Fibroblast of pulmonary artery (primary cell): Measurements from ENCODE around the gene FMN2.
A peak's percentile ranks its signal among the peaks of the same experiment; 100 is the strongest.

ENCODE experiments used
- DNase-seq: peaks from one replicate; pipeline ENCODE4 v3.0.0-alpha.2; 2010; ENCODE audit warnings: low read depth
- H3K4me3 ChIP-seq: replicated peaks from 2 replicates; pipeline ENCODE4 v1.5.1; 2011; ENCODE audit warnings: low read depth, mild to moderate bottlenecking, control low read depth, low read length, moderate library complexity
- TF ChIP-seq, protein P1 (sequence below): IDR thresholded peaks from 2 replicates; pipeline ENCODE4 v1.5.1; 2011; ENCODE audit warnings: mild to moderate bottlenecking, control low read depth, low read length, inconsistent platforms; ENCODE audit errors: missing control alignments

The FMN2 gene

DNA sequence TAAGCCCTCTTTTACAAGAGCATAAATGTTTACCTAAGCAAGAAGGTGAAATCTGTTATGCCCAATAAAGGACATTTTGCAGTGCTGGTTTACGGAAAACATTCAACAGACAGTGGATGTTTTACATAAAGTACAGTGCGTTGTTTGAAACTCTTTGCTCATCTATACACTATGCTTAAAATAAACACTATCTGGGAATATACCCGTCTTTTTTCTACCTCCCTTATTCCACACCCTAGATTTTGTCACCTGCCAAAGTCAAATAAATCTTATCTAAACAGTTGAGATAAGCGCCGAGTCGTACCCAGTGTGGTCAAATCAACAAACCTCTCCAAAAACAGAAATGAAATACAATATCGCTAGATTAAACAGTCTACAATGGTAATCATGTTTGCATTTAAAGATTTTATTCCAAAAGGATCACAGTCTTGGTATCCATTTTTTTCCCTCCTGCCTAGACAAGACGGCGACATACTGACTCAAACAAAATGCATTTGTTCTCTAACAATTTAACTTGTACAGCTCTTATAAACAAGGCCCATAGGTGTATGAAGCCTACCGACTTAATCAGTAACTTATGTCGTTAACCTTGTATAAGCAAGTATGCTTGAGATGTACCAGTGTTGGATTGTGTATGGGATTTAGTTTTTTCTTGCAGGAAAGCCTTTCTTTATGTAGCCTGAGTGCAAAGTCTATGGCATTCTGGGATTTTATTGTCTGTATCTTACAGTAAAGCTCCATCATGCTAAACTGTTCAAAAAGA, 189.1 kb downstream of the FMN2 start:
- H3K4me3 ChIP-seq, result no peak overlapping the region
- DNase-seq, result no peak
- TF ChIP-seq, protein P1, sequence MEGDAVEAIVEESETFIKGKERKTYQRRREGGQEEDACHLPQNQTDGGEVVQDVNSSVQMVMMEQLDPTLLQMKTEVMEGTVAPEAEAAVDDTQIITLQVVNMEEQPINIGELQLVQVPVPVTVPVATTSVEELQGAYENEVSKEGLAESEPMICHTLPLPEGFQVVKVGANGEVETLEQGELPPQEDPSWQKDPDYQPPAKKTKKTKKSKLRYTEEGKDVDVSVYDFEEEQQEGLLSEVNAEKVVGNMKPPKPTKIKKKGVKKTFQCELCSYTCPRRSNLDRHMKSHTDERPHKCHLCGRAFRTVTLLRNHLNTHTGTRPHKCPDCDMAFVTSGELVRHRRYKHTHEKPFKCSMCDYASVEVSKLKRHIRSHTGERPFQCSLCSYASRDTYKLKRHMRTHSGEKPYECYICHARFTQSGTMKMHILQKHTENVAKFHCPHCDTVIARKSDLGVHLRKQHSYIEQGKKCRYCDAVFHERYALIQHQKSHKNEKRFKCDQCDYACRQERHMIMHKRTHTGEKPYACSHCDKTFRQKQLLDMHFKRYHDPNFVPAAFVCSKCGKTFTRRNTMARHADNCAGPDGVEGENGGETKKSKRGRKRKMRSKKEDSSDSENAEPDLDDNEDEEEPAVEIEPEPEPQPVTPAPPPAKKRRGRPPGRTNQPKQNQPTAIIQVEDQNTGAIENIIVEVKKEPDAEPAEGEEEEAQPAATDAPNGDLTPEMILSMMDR, result no peak

DNA sequence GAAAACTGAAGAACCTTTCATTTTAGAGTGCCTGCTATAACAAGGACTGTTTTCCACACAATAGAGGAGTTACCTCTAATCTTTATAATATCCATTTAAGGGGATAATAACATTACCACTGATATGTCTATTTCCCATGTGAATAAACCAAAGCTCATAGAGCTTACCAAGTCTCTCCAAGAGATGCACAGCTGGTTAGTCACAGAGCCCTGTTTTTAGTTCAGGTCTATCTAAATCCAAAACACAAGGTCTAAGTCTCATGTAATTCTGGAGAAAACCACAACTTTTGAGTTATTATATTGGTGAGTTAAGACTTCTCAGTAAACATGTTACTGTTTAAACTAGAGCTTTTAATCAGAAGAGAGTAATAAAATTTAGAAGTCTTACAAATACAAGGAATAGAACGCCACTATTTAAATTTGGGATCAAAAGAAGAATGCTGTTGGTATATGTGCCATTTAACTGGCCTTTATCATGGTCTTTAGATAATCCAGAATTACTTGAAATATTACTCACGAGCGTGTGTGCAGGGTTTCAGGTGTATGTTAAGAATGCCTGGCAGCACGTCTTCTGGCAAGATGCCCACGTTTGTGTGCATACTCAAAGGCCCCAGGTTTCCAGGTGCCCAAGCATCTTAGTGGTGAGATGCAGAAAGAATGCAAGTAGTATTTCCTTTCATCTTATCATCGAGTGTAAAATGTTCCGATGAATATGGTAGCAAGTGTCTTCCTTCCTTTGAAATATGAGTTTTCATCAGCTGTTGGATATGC, 190.6 kb downstream of the FMN2 start:
- TF ChIP-seq, protein P1, result no peak
- DNase-seq, result no peak

DNA sequence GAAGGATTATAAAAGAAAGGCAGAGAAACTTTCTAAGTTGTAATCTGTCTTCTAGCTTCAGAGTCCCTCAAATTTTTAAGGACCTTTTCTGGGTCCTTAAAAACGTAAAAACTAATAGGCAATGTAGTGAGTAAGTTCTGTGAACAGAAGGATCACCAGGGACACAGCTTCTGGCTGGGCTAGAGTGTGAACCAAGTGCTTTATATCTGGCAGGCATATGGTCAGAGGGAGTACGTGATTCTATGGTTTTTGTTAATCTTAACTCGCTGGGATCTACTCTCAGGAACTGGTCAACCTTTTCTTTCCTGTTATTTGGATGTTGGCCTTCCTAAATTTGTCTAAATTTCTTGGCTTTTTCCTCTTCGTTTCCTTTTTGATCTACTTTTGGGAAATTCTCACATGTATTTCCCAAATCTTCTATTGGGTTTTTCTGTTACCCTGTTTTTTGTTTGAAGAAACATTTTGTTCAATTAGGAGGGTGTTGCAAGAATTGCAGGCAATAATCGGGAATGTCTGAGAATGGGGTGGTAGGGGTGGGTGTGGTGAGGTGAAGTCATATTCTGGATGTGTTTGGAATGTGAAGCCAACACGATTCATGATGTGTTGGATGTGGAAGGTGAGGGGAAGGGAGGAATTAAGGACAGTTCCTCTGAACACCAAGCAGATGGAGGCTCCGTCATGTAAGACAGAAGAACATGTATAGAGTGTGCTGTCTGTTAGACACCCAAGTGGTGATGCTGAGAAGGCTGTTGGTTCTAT, 193.2 kb downstream of the FMN2 start:
- no peak for DNase-seq
- no peak overlapping the region for H3K4me3 ChIP-seq
- TF ChIP-seq, protein P1, result no peak

More for the DNA sequence above, 190.6 kb downstream of the FMN2 start:
- no peak overlapping the region for H3K4me3 ChIP-seq

DNA sequence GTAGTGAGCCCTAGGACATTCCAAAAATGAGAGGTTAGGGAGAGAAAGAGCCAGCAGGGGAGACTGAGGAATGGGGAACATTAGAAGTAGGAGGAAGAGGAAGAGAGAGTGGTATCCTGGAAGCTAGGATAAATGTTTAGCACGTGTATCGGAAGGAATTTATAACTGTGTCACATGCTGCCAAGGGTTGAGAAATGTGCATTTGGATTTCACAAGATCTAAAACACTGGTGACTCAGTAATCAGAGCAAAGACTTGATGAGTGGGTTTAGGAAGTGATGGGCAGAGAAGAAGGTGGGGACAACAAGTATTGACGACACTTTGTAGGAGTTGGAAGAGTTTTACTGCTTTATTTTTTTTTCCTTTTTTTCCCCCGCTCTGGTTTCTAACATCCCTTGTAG, 193.9 kb downstream of the FMN2 start:
- TF ChIP-seq, protein P1, result no peak
- DNase-seq, result peak; percentile 58
- no peak overlapping the region for H3K4me3 ChIP-seq

DNA sequence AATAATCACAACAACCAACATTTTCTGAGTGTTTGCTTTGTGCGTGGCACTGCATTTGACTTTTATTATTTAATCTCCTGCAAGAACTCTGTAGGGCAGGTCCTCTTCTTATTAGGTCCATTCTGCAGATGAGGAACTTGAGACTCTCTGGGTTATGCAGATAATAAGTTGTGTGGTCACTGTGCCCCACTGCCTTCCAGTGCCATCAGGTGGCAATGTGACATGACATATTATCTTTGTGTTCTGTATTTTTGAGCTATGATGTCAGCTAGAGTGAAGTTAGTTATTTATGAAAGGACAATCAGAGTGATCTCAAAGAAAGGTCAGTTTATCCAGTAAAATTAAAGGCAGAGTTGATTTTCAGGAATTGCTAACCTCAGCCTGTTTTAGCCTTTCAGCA, 196.0 kb downstream of the FMN2 start:
- TF ChIP-seq, protein P1, result no peak
- no peak overlapping the region for H3K4me3 ChIP-seq
- no peak for DNase-seq

DNA sequence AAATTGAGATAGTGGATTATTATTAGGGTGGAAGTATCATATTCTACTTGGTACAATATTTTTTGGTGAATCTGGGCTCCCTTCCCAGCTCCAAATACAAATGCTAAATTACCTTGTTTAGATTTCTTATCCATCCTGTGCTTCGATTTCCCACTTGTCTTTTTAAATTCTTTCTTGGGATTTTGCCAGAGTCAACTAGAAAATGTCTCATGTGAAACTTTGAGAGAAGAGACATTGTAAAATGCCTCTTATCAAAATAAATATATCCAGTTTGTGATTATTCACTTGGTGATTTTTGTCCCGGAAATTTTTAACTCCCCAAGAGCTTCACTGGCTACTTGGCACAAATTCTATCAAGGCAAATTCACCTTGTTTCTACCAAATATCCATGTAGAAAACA, 202.0 kb downstream of the FMN2 start:
- DNase-seq, result no peak
- TF ChIP-seq, protein P1, result no peak
- no peak overlapping the region for H3K4me3 ChIP-seq
